ENCODE data around the gene NDFIP1.
"Not testable (repeated sequence)": the region's sequence is repeated elsewhere in the genome, so short reads cannot be mapped to it uniquely, and the experiment has no call there.

Gene NDFIP1

DNA sequence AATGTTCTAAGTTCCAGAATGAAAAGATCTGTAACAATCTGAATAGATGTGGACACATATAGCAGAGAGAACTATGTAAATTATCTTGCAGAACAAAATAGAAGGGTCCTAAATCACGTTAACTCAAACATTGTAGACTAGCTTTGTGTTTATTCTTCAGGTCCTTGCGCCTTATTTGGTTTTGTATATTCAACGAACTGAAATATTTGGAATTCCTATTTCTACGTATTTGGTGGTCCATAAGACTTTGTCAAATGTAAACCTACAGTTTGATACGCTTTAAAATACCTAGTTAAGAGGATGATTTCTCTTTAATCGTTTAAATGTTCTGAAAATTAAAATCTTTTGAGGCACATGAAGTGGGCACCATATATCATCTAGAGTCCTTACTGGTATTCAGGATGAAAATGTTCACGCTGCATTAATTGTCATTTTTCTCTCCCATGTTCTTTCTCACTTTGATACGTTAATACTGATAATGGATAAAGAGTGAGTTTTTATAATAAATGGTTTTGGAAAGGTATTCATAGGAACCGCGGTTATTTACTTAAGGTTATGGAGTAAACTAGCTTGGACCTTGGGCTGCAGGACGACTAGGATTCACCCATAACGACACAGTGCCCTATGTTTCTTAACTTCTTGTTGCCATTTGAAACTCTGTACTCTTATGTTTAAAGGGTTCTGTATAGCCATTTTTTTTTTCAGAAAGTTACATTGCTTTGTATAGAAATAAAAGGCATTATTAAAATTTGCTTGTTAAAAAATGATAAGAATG lies 45.3 kb downstream of the NDFIP1 start:
- ChIA-PET CTCF (interaction anchor here (0.6 to 5.5 kb wide), 10 partner anchors 9 to 594 kb away, joined by 3 to 34 read pairs (median 4); no protein-coding TSS in a partner anchor), POLR2A (no interaction called here)
- TF ChIP-seq ZNF514 (tag by site-specific recombination; IDR thresholded peaks at IDR 0.05) (no peak), ZSCAN23 (tag by site-specific recombination; IDR thresholded peaks at IDR 0.05) (no peak), ZNF223 (tag by site-specific recombination; IDR thresholded peaks at IDR 0.05) (no peak), GLIS2 (tag by site-specific recombination; IDR thresholded peaks at IDR 0.05) (no peak), ZFP37 (tag by site-specific recombination; IDR thresholded peaks at IDR 0.05) (no peak), ZNF16 (tag by site-specific recombination; IDR thresholded peaks at IDR 0.05; ENCODE audit: low read depth) (no peak)
- TF ChIP-seq, protein P1, sequence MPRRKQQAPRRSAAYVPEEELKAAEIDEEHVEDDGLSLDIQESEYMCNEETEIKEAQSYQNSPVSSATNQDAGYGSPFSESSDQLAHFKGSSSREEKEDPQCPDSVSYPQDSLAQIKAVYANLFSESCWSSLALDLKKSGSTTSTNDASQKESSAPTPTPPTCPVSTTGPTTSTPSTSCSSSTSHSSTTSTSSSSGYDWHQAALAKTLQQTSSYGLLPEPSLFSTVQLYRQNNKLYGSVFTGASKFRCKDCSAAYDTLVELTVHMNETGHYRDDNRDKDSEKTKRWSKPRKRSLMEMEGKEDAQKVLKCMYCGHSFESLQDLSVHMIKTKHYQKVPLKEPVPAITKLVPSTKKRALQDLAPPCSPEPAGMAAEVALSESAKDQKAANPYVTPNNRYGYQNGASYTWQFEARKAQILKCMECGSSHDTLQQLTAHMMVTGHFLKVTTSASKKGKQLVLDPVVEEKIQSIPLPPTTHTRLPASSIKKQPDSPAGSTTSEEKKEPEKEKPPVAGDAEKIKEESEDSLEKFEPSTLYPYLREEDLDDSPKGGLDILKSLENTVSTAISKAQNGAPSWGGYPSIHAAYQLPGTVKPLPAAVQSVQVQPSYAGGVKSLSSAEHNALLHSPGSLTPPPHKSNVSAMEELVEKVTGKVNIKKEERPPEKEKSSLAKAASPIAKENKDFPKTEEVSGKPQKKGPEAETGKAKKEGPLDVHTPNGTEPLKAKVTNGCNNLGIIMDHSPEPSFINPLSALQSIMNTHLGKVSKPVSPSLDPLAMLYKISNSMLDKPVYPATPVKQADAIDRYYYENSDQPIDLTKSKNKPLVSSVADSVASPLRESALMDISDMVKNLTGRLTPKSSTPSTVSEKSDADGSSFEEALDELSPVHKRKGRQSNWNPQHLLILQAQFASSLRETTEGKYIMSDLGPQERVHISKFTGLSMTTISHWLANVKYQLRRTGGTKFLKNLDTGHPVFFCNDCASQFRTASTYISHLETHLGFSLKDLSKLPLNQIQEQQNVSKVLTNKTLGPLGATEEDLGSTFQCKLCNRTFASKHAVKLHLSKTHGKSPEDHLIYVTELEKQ (tag by site-specific recombination; IDR thresholded peaks at IDR 0.05; ENCODE audit: borderline replicate concordance): no peak
- Histone ChIP-seq H3K4me3 (ENCODE audit: low read depth, low read length) (no peak overlapping the region), H3K36me3 (ENCODE audit: control insufficient read depth in 2 of 2, insufficient read depth in 1 of 2, low read length in 2 of 2) (peaks cover 0 to 7% of the 10 kb centered on the region in 2 experiments; a peak in 2 of 3 replicates), H3K4me1 (ENCODE audit: control insufficient read depth, insufficient read depth, low read length) (peaks cover 9% of the 10 kb centered on the region), H3K27ac (ENCODE audit: extremely low read depth, low read depth, low read length) (no peak overlapping the region), H3K9me3 (ENCODE audit: control insufficient read depth, insufficient read depth, low read depth, low read length) (no peaks in the 10 kb centered on the region)

DNA sequence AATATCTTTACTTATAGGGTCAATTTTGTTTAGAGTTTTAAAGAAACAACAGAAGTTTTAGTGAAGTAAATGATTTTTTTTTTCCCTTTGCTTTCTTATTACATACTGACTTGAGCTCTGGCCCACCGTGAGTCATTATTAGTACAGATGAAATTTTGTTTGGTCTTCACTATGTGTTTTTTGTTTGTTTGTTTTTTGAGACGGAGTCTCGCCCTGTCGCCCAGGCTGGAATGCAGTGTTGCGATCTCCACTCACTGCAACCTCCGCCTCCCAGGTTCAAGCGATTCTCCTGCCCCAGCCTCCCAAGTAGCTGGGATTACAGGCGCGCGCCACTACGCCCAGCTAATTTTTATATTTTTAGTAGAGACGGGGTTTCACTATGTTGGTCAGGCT lies 45.9 kb downstream of the NDFIP1 start:
- H3K36me3 ChIP-seq (ENCODE audit: control insufficient read depth in 2 of 2, insufficient read depth in 1 of 2, low read length in 2 of 2); H3K27ac ChIP-seq (ENCODE audit: extremely low read depth, low read depth, low read length); H3K4me3 ChIP-seq (ENCODE audit: low read depth, low read length); POLR2A ChIA-PET; H3K9me3 ChIP-seq (ENCODE audit: control insufficient read depth, insufficient read depth, low read depth, low read length): not testable (repeated sequence)
- CTCF ChIA-PET: interaction anchor here (0.6 to 5.5 kb wide), 11 partner anchors 10 to 594 kb away, joined by 3 to 34 read pairs (median 3); no protein-coding TSS in a partner anchor
- H3K4me1 ChIP-seq (ENCODE audit: control insufficient read depth, insufficient read depth, low read length): peaks cover 14% of the 10 kb centered on the region

DNA sequence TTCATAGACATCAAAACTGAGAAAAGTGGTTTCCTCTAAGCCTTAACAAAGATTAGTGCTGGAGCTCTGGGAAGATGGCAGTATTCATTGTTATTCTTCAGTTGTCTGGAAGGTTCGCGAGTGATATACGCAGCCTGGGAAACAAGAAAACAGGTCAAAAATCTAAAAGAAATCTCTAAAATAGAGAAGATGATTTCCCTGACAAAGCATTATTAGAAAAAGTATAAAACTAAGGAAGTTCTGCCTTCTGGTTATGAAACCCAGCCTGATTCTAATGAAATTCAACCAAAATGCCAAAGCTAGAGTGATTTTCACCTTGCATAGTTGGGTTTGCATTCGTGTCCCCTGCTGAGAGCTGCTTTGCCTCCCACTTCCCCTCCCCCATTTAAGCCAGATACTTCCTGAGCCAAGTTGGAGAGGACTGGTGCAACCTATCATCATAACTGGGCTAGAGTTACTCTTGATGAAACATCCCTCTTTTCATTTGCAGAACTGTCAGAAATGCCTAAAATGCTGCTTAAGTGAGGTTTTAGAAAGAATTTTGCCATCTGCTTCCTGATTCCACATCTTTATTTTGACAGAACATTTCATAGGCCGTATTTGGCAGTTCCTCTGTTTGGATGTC lies 48.4 kb downstream of the NDFIP1 start:
- POLR2A ChIA-PET: no interaction called here
- Histone ChIP-seq H3K36me3 (ENCODE audit: control insufficient read depth in 2 of 2, insufficient read depth in 1 of 2, low read length in 2 of 2) (peaks cover 0 to 7% of the 10 kb centered on the region in 2 experiments; a peak in 1 of 3 replicates), H3K27ac (ENCODE audit: extremely low read depth, low read depth, low read length) (no peak overlapping the region), H3K4me1 (ENCODE audit: control insufficient read depth, insufficient read depth, low read length) (peaks cover 14% of the 10 kb centered on the region), H3K9me3 (ENCODE audit: control insufficient read depth, insufficient read depth, low read depth, low read length) (no peaks in the 10 kb centered on the region), H3K4me3 (ENCODE audit: low read depth, low read length) (no peak overlapping the region)
- CTCF ChIA-PET: interaction anchor here (0.7 to 5.5 kb wide), 3 partner anchors 36 to 392 kb away, joined by 3 to 34 read pairs (median 3); no protein-coding TSS in a partner anchor
- TF ChIP-seq OVOL3 (tag by site-specific recombination; IDR thresholded peaks at IDR 0.05) (no peak), ZNF660 (tag by site-specific recombination; IDR thresholded peaks at IDR 0.05) (no peak), ZNF830 (tag by site-specific recombination; IDR thresholded peaks at IDR 0.05; ENCODE audit: low read depth) (no peak), HOXA7 (CRISPR knock-in tag; IDR thresholded peaks at IDR 0.05; ENCODE audit: borderline replicate concordance) (no peak), ZBTB7A (tag by site-specific recombination; IDR thresholded peaks at IDR 0.05; ENCODE audit: low read depth) (no peak), ZNF138 (tag by site-specific recombination; IDR thresholded peaks at IDR 0.05; ENCODE audit: borderline replicate concordance) (no peak), SP2 (tag by site-specific recombination; IDR thresholded peaks at IDR 0.05) (no peak), ZNF768 (tag by site-specific recombination; IDR thresholded peaks at IDR 0.05) (no peak), GLI4 (tag by site-specific recombination; IDR thresholded peaks at IDR 0.05) (no peak)
- TF ChIP-seq, protein P2, sequence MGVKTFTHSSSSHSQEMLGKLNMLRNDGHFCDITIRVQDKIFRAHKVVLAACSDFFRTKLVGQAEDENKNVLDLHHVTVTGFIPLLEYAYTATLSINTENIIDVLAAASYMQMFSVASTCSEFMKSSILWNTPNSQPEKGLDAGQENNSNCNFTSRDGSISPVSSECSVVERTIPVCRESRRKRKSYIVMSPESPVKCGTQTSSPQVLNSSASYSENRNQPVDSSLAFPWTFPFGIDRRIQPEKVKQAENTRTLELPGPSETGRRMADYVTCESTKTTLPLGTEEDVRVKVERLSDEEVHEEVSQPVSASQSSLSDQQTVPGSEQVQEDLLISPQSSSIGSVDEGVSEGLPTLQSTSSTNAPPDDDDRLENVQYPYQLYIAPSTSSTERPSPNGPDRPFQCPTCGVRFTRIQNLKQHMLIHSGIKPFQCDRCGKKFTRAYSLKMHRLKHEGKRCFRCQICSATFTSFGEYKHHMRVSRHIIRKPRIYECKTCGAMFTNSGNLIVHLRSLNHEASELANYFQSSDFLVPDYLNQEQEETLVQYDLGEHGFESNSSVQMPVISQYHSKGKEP (tag by site-specific recombination; IDR thresholded peaks at IDR 0.05): no peak
- TF ChIP-seq, protein P3, sequence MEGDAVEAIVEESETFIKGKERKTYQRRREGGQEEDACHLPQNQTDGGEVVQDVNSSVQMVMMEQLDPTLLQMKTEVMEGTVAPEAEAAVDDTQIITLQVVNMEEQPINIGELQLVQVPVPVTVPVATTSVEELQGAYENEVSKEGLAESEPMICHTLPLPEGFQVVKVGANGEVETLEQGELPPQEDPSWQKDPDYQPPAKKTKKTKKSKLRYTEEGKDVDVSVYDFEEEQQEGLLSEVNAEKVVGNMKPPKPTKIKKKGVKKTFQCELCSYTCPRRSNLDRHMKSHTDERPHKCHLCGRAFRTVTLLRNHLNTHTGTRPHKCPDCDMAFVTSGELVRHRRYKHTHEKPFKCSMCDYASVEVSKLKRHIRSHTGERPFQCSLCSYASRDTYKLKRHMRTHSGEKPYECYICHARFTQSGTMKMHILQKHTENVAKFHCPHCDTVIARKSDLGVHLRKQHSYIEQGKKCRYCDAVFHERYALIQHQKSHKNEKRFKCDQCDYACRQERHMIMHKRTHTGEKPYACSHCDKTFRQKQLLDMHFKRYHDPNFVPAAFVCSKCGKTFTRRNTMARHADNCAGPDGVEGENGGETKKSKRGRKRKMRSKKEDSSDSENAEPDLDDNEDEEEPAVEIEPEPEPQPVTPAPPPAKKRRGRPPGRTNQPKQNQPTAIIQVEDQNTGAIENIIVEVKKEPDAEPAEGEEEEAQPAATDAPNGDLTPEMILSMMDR (tag by site-specific recombination; IDR thresholded peaks at IDR 0.05): no peak
- TF ChIP-seq, protein P4, sequence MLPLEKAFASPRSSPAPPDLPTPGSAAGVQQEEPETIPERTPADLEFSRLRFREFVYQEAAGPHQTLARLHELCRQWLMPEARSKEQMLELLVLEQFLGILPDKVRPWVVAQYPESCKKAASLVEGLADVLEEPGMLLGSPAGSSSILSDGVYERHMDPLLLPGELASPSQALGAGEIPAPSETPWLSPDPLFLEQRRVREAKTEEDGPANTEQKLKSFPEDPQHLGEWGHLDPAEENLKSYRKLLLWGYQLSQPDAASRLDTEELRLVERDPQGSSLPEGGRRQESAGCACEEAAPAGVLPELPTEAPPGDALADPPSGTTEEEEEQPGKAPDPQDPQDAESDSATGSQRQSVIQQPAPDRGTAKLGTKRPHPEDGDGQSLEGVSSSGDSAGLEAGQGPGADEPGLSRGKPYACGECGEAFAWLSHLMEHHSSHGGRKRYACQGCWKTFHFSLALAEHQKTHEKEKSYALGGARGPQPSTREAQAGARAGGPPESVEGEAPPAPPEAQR (tag by site-specific recombination; IDR thresholded peaks at IDR 0.05): no peak

Data from HEK293 (cell line).